Activated naive CD4-positive, alpha-beta T cell treated with Interleukin-2 at 50 U/mL for 16 hours (primary cell): ENCODE measurements around the gene RGSL1.
A peak's percentile ranks its signal among the peaks of the same experiment; 100 is the strongest.

Experiments used
- DNase-seq: peaks from one replicate; pipeline ENCODE4 v3.0.0-alpha.2; 2020

The RGSL1 gene

GRCh38 chr1:182595641-182596240 lies 145.8 kb downstream of the RGSL1 start:
- peak; percentile 75 for DNase-seq

DNA sequence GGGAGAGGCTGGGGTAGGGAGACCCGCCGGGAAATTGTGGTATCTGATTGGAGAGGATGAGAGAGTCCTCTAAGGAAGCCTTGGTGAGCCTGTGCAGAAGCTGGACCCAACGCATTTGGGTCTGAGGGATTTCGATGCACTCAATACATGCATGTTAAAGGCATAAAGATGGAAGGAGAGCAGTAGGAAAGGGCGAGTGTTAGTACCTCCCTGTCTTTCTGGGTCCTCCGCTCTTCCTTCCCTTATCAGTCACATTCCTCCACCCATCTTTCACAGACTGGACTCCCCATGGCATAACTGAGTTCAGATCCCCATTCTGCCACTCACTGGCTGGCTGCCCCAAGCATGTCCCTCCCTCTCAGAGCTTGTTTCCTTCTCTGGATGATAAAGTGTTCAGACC lies 147.0 kb downstream of the RGSL1 start:
- DNase-seq: no peak

DNA sequence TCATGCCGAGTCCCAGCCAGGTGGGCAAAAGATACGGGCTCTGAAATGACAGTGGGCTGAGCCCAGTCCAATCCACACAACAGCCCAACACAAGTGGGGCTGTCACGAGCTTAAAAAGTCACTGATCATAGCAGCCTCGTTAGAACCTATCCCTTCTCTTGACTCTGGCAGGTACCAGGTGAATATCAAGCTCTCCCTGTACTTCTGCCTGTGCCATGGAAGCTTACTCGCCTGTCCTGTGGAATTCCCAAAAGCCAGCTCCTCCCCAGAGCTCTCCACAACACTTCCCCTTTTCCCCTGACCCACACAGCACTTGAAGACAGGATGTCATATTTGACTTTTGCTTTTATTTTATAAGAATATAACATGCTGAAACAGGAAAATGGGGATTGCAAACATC lies 148.3 kb downstream of the RGSL1 start:
- no peak for DNase-seq

GRCh38 chr1:182599339-182599738 lies 149.4 kb downstream of the RGSL1 start:
- peak; percentile 23 for DNase-seq

GRCh38 chr1:182600036-182600713 lies 150.2 kb downstream of the RGSL1 start:
- DNase-seq: no peak

DNA sequence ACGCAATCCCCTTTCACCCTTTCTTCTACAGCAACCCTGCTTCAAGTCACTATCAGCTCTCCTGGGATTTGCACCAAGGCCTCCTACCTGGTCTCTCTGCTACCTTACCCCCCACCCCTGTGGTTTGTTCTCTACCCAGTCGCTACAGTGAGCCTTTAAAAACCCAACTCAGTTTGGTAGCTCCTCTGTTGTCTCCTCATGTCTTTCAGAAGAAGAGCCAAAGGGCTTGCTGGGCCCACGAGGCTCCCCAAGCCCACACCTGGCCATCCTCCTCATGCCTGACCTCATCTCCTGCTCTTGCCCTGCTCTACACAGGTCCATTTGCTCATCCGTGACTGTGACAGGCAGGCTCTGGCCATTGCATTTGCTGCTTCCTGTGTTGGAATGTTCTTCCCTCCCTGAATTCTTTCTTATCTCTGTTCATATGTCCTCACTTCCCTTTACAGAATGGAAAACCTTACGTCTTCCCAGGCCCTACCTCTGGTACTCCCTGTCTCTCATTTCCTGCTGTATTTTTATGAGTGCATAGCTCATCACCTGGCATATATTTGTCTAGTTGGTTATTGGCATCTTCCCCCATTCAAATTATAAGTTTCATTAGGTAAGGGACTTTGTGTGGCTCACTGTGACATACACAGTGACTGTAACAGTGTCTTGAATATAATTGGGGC lies 150.9 kb downstream of the RGSL1 start:
- no peak for DNase-seq

GRCh38 chr1:182601416-182601786 lies 151.5 kb downstream of the RGSL1 start:
- peak; percentile 60 for DNase-seq

GRCh38 chr1:182601913-182602312 lies 152.0 kb downstream of the RGSL1 start:
- DNase-seq: no peak

- peak; percentile 23 for DNase-seq
Measured at GRCh38 chr1:182602935-182603645, 153.1 kb downstream of the RGSL1 start.

GRCh38 chr1:182603646-182604174 lies 153.8 kb downstream of the RGSL1 start:
- no peak for DNase-seq

- DNase-seq: peak; percentile 95
Measured at GRCh38 chr1:182604175-182605164, 154.5 kb downstream of the RGSL1 start, which contains the start of gene RGS16. TSS of gene RGS16 (minus strand) at chr1:182604389. CDS start at chr1:182604259, 130 bp downstream.

GRCh38 chr1:182607566-182607965 lies 157.6 kb downstream of the RGSL1 start:
- no peak for DNase-seq

DNA sequence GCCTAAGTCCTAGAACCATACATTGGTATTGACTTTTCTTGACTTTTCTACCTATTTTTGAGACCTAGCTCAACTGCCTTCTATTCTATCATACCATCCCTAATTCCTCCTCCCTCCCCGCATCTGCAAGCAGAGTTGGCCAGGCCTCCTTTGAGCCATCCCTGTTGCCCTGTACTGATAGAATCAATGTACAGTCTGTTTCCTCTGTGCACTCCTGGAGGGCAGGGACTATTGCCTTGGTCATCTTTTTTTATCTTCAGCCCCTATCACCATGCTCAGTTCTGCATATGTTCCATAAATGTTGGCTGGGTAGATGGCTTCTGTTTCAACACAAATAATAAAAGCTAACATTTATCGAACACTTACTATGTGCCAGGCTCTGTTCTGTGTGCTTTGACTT lies 158.3 kb downstream of the RGSL1 start:
- no peak for DNase-seq

- DNase-seq: no peak
Measured at GRCh38 chr1:182608845-182609610, 159.1 kb downstream of the RGSL1 start.
